Activated CD4-positive, alpha-beta T cell treated with anti-CD3 and anti-CD28 coated beads for 4 hours (primary cell): ENCODE data around the gene SCN2A.

Experiments used
- DNase-seq, 2 donors: peaks; one replicate each; pipeline ENCODE4 v3.0.0-alpha.2; 2020

Gene SCN2A

DNA sequence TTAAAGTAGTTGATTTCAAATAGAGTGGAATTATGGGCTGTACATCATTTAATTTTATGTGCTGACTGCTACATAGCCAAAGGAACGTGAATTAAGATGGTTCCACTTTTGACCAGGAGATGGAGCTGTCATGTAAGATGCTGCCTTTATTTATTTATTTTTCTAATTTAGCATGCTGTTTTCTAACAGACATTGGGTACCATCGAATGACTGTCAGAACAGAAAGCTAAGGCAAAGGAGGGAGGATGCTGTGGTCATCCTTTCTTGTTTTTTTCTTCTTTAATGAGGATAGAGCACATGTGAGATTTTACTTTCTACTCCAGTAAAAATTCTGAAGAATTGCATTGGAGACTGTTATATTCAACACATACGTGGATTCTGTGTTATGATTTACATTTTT is at the start of gene SCN2A:
TSS of gene SCN2A (plus strand) at position 185 of the 400 bp plus-strand sequence. CDS start 56,410 bp downstream, outside the sequence.
- no peak for DNase-seq

DNA sequence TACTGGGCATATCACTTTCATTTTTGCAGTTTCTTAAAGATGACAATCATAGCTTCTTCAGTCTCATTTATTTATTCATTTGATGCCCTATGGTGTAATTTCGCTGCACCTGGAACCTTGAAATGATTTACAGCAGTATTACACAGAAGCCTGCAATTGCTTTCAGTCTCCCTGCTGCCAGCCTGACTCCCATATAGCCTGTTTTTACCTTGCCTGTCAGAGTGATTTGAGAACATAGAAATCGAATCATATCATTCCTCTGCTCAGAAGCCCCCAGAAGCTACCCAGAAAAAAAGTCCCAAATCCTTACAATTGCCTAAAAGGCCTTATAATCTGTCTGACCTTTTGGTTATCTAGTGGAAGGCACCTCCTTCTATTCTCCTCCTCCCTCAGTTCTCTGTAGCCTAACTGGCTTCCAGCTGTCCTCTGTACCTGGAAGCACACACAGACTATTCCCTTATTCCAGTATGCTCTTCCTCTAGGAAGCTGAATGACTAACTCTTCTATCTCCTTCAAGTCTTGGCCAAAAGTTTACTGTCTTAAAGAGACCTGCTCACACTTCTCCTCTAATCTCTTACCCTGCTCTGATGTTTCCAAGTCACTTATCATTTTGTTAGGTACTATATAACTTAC is 48.0 kb upstream of the SCN2A start:
- no peak for DNase-seq

DNA sequence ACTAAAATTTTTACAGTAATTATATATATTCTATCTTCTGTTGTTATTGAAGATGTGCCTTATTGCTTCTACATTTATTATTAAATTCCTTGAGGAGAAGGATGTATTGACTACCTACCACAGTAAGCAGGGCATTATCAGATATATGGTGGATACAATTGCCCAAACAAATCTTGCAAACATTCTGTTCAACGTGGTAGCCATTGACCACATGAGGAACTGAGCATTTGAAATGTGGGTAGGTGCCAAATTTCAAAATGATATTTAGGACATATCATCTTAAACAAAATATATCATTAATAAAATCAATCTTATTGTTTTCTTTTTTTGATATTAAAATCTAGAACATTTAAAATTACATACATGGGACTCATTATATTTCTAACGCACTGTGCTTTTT is 46.5 kb upstream of the SCN2A start:
- DNase-seq: no peak

DNA sequence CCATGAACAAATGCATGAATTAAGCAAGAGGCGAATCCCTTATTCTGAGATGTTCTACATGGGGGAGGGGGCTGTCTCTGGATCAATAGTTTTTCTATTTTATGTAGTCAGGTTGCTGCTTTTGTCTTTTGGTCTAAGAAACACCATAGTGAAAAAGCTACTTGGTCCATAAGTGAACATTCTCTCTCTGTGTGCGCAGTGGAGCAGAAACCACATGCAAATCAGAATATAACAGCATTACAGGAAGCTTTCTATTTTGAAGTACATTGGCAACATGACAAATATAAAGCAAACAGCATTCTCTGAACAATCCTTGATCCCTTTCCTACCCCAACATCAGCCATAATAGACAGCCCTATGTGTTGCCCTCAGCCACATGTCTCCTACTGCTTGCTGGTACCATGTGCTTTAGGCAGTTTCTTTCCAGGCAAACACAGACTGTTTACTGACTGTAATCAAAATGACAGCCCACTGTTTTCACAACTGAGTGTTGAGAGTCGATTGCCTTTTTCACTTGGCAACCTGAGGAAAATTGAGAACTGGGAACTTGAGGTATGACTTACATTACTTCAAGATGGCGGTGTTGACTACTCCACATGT is 45.9 kb upstream of the SCN2A start:
- DNase-seq: no peak

DNA sequence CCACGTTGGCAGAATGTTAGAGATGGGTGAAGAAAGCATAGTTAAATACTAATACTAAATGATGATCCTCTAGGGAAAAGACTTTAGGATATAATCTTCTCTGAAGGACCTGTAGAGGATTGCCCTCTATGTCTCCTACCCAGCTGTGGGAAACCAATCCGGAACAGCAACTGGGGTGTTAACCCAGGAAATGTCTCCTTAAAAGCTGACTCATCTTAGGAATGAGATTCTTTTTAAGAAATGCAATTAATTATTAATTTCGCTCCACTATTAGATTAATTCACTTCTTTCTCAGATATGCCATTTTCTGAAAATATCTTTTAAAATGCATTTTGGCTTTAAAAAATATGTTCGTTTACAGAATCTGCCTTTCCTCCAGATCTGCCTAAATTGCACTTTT is 42.8 kb upstream of the SCN2A start:
- DNase-seq: no peak

DNA sequence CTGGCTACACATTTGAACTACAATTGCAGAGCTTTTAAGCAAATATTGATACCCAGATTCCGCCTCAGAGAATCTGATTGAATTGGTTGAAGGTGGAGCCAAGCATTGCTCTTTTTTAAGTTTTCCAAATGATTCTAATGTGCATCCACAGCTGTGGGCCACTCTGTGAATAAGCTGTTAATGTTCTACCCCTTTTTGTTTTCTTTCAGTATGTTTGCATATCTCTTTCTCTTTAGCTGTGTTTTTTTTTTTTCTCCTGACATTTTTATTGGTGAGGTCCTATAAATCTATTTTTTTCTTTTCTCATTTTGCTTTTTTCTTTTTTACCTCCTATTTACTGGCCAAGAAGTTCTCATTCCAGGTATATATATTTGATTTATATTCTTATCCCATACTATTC is 41.9 kb upstream of the SCN2A start:
- no peak for DNase-seq

DNA sequence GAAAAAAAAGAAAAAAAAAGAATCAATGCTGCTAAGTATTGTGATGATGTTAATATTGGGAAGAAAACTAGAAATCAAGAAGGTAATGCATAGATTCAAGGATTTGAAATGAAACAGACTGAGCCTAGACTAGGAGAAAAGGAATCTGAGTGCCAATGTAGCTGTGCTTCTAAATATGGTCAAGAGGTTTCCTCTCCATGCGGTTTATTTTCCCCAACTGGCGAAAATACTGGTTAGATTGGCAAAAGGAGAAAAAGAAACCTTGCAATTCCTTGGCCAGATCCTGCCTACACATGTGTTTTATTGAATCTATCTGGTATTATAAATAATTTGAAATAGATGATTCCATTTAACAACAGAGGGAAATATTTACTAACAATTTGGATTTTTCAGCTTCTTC is 41.0 kb upstream of the SCN2A start:
- no peak for DNase-seq

DNA sequence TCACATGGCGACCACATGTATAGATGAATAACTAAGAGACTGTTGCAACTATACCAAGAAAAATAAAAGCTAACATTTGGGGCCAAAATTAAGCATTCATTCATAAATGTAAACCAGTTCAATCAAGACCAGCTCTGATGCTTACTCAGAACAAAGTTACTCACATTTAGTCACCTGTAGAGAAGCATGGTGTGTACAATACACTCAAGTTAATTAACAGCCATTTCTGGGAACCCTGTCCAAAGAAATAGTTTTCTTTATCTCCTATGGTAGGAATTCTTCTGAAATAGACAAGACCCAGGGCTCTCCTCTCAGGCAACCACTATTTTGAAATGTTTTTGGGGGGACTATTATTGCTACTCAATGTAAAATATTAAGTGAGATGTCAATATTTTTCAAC is 37.0 kb upstream of the SCN2A start:
- no peak for DNase-seq

DNA sequence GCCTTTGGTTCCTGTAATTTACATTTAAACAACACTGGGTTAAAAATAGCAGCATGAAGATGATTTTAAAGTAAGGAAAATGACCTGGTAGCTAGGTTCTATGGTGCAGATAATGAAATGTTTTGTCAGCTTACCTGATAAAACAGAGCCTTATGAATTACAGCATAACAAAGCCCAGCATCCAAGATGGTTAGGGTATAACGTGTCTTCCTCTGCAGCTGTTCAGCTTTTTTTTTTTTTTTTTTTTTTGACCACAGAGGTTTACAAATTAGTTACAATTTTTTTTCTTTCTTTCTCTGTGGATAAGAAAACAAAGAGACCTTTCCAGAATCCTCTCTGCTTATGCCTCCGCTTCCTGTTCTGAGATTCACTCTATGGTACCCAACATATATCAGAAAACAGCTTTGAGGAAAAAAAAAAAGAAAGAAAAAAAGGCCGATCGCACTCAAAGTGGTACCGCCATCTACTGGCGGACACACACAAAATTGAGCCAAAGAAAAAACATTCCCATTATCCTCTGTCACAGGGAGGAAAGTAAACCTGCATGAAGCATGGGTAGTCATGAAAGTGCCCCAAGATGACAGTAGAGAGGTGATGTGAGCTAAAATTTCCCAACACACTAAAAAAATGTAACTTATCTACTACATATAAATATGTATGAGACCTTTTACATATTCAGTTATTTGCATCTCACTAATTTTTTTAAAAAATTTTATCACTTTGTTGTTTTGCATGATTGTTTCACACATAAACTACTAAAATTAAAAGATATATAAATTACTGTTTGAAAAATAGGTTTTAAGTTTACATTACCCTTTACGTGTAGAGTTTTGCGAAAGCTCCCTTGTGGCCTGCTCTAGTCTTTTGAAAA is 35.3 kb upstream of the SCN2A start, which contains the start of gene SCN3A:
TSS of gene SCN3A (minus strand) at position 362 of the 871 bp plus-strand sequence. CDS start 27,656 bp downstream, outside the sequence.
- DNase-seq: no peak

DNA sequence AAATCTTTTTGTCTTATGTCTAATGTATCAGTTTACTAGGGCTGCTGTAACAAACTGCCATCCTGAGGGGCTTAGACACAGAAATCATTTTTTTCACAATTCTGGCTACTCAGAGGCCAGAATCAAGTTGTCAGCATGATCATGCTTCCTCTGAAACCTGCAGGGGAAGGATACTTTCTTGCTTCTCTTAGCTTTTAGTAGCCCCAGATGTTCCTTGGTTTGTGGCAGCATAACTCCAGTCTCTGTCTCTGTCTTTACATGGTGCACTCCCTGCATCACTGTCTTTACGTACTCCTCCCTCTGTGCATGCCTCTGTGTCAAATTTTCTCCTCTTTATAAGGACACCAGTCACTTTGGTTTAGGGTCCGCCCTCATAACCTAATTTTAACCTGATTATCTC is 33.3 kb upstream of the SCN2A start:
- no peak for DNase-seq

DNA sequence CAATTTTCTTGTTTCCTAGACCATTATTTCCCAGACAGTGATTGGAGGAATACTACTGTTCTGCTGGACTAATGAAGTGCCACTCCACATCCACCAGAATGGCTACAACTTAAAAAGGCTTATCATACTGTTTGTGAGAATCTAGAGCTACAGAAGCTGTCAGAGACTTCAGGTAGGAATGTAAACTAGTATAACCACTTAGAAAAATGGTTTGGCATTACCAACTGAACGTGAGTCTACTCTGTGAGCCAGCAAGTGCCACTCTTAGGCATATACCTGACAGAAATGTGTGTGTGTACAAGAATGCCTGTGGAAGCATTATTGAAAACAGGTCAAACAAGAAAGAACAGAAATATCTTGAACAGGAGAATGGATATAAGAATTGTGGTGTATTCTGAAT is 31.1 kb upstream of the SCN2A start:
- DNase-seq: no peak

DNA sequence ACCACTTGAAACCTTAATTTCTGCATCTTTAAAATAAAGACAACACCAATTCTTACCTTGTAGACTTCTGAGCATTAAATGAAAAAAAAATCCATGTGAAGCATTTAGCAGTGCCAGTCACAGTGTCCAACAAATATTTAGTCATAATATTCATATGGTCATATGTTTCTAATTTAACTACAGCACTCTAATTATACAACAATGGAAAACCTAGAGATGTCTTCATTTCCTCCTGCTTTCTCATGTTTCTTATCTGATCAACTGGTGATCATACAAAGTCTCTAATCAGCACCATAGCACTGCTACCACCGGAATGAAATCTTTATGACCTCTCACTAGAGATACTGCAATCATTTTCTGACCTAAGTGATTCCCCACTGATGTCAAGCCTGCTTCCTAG is 25.1 kb upstream of the SCN2A start:
- no peak for DNase-seq

DNA sequence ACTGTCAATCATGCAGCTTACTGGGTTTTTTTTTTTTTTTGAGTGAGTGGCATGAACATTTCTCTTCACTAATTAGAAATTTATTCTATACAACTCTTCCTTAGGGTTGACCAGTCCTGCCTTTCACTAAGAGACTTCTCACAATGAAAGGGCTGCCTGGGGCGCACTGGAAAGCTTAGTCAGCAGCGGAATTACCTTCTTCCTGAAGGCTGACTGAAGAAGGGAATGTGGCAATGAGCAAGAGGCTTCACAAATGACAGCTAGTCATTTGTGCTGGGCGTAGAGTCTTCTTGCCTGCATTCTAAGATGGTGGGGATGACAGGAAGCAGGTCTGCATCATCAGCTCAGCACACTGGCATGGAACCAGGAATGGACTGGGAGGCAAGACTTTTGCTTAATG is 19.7 kb upstream of the SCN2A start:
- no peak for DNase-seq

DNA sequence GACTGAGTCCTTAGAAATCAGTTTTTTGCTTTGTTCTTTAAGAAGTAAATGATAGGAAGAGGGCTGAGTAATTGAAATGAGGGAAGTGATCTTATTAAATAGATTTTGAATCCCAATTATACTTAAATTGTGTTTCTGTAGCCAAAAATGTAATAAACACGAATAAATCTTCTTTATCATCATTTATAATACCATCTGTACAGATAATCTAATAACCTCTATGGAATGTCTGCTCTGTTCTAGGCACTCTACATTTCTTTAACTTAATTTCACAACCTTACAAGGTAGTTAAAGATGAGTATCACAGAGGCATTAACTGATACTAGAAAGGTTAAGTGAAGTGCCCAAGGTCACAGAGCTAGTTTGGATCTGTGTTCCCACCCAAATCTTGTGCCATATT is 14.3 kb upstream of the SCN2A start:
- DNase-seq: no peak

DNA sequence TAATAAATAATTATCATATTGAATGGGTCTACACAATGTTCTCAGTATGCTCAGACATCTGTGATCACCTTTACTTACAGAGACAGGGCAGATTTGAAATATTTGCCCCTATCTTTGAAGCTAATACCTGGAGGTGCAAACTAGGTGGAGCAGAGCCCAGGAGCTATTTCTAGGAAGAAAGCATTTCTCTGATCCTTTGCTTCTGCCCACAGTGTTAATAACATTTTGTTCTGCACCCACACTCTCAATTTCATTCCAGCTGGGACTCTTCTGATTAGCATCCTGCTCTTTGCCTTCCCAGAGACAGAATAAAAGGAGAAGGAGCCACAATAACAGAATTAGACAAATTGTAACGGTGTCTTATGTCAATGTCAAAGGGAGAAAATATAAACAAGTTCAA is 11.6 kb upstream of the SCN2A start:
- no peak for DNase-seq

DNA sequence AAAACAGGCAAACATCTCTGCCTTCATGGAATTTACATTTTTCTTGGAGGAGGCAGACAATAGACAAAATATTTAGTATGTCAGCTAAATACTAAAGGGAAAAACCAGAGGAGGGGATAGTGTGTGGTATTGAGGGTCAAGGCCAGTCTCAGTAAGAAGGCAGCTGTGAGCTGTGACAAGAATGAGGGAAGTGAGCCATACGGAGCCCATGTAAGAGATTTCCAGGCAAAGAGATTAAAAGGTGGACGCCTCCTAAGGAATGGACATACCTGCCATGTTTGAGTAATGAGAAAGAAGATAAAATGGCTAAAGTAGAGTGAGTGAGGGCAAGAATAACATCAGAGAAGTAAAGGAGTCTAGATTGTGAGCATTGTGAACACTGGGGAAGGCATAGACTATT is 2.2 kb upstream of the SCN2A start:
- DNase-seq: no peak

DNA sequence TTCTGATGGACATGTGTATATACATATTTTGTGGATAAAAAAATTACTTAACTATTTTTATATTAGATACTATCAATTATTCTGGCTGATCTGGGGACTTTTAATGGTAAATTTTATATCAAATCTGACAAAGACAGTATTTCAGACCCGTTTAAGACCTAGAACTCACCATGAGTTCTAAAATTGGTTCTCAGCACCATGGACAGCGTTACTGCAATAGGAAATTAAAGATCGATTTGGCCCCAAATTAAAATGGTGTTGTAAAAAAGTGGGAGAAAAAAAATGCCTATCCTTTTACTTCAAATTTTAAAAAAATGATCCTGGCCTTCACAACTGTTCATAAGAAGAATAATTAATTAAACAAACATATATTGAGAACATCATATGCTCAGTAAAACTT is 919 bp upstream of the SCN2A start:
- no peak for DNase-seq

DNA sequence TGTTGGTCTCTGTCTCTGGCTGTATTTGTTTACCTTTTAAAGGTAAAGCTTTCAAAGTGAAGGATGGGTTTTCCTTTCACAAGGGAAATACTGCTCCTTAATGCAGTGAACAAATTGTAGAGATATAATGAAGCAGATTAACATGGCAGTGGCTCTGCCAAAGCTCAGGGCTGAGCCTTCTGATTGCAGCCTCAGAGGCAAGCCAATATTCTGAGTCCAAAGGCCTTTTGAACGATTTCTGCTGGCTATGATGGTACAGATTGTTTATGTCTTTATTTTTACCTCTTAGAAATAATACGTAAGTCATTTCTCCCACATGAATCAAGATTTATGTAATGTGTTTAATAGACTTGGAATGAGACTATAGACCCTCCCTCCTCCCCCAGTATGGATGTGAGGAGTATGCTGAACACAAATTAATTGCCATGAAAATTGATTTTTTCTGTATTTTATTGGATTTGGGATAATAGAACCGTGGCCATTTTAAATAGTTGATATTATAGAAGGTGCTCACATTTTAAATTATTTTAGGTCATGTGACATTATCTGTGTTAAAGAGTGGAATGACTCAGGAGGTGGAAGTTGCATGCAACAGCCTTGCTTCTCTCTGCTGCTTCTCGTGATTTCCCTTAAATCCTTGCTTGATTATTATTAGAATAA is 772 bp downstream of the SCN2A start:
- no peak for DNase-seq

DNA sequence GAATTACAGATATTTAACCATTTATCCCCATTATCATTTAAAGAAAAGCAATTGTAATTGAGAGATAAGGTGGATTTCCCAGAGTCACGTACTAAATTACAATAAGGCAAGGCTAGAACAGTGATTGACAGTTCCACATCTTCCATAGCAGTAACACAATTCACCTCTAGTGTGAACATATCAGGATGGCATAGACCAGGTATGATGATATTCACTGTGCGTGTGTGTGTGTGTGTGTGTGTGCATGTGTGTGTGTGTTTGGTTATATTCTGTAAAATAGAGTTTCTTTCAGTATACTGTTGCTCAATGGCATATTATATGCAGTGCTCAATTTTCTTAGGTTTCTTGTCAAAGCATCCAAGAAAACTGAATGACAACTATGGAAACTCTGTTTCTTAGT is 1.7 kb downstream of the SCN2A start:
- DNase-seq: no peak

DNA sequence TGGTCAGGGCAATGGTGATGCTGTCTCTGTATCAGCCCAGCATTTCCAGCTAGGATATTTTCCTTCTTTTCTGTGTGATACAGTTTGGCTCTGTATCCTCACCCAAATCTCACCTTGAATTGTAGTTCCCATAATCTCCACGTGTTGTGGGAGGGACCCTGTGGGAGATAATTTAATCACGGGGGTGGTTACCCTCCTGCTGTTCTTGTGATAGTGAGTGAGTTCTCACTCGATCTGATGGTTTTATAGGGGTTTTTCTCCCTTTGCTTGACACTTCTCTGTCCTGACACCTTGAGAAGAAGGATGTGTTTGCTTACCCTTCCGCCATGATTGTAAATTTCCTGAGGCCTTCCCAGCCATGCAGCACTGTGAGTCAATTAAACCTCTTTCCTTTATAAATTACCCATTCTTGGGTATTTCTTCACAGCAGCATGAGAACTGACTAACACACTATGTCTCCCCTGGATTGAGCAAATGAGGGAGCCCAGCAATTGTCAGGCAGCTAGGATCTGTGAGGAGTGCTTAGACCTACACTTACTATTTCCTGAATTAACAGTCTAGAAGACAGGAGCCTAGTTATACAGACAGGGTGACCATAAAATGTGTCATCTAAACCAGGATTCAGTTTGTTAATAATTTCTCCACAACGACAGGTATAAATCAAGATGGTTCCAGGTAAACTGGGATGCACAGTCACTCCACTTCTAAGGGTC is 6.0 kb downstream of the SCN2A start:
- no peak for DNase-seq

DNA sequence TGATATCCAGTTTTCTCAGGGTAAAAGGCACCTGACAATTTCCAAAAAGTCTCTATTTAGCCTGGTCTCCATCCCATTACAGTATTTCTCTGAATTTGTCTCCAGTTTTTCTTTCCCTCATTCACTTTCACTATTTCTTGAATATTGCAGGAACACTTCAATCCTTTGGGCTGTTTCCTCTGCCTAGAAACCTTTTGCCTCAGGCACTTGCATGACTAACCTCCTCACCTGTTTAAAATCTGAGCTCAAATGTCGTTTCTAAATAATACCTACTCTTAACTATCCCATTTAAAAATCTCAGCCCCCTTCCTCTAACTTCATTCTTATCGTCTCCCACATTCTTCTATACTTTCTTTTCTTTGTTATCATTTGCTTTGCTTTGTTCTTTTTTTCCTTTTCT is 9.0 kb downstream of the SCN2A start:
- DNase-seq: no peak

DNA sequence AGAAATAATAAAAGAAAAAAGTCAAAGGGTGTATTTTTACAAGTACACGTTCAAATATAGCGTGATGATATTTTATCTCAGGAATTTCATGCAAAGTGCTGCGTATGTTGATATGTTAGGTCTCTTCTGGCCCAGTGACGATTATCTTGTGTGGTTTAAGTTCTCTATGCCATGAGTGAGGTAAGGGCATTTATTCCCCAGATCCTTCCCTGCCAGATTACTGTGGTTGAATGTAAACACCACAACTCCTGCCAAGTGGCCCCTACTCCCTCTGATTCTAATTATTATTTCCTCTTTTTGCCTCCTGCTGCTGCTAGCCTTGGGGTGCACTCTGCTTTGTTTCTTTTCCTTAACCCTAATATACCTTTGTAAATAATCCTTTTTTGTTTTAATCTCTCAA is 12.2 kb downstream of the SCN2A start:
- no peak for DNase-seq

DNA sequence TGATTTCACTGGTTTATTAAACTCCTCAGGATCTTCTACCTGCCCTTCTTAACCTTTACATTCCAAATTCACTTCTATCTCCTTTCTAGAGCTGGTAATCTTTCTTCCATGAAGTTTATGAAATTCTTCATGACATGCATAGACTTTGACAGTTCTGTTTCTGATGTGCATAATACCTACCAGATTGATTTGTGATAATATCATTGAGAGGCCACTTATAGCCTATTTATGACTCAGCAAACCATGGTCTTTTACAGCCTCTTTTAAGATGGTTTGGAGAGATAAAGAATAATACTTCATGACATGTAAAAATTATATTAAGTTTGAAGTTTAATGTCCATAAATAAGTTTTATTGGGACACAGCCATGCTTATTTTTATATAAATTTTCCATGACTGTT is 14.0 kb downstream of the SCN2A start:
- DNase-seq: no peak
